Testis (tissue), 3 donors: ENCODE data around the gene RHBDD1. TPM values are rescaled to one million over a fixed set of nuclear protein-coding genes. Genes with fewer than 3 reads are reported as not detected.

Source experiments
- DNase-seq: peaks from one replicate; pipeline ENCODE4 v3.0.0-alpha.2; 2019
- H3K27ac ChIP-seq, 2 donors: fragments of 200-600 bp; sonication (generic); one replicate each; pipeline ENCODE4 v1.5.1; 2019
- H3K27me3 ChIP-seq: fragments of 200-600 bp; sonication (generic); one replicate; pipeline ENCODE4 v1.5.1; 2019
- H3K36me3 ChIP-seq: fragments of 200-600 bp; sonication (generic); one replicate; pipeline ENCODE4 v1.5.1; 2017; ENCODE audit warnings: low read depth; ENCODE audit errors: missing control alignments
- H3K4me1 ChIP-seq: fragments of 200-600 bp; sonication (generic); one replicate; pipeline ENCODE4 v1.5.1; 2019
- H3K4me3 ChIP-seq, 2 donors: fragments of 200-600 bp; sonication (generic); one replicate each; pipeline ENCODE4 v1.5.1; 2017 to 2019
- H3K9me3 ChIP-seq: fragments of 200-600 bp; sonication (generic); one replicate; pipeline ENCODE4 v1.5.1; 2017
- POLR2A ChIP-seq: fragments of 450-650 bp; IDR thresholded peaks from one replicate; pipeline ENCODE4 v1.6.1; 2017; ENCODE audit warnings: antibody characterized with exemption, mild to moderate bottlenecking, moderate library complexity
- WGBS, 2 donors: methylation state at CpG; one replicate each; pipeline ENCODE4 v1.1.5; 2018; 5-methylcytosine and 5-hydroxymethylcytosine counted together
- intact Hi-C: fragments of 100-400 bp; cut with DNase I; formaldehyde crosslinking; loops from one replicate; pipeline ENCODE4 v1.15.1; 2023; ENCODE audit warnings: low total_unique reads
- polyA plus RNA-seq: library from polyadenylated mRNA; stranded (reverse); fragments of 350-450 nt; fragmentation: Illumina TruSeq; extraction: RNeasy Lipid Tissue Mini Kit (QIAGEN cat#74804); gene quantifications from one replicate; pipeline ENCODE4 v1.2.3, GENCODE V29; 2014; ENCODE audit warnings: low read depth, low replicate concordance; ENCODE audit not compliant: insufficient read depth
- total RNA-seq, 2 donors: library from RNA; depleted of rRNA; stranded (reverse); fragments of >200 nt; gene quantifications; one replicate each; pipeline ENCODE4 v1.2.3, GENCODE V29; 2016
- TF ChIP-seq, protein P1 (sequence below), 3 experiments: fragments of 450-650 bp in 2 of 3; fragments of 200-600 bp in 1 of 3; sonication (generic) in 1 of 3; IDR thresholded peaks; one replicate each; pipeline ENCODE4 v1.5.1; 2016 to 2019; ENCODE audit warnings: antibody characterized with exemption in 3 of 3, mild to moderate bottlenecking in 2 of 3, moderate library complexity in 1 of 3

The RHBDD1 gene
- total and polyA plus RNA-seq, 3 donors from 2014 or later, result 38.0 to 49.8 (median 43.4) TPM

GRCh38 chr2:226883296-226883795, 47.5 kb downstream of the RHBDD1 start:
- no peaks in the 10 kb centered on the region for H3K36me3 ChIP-seq
- TF ChIP-seq, protein P1, sequence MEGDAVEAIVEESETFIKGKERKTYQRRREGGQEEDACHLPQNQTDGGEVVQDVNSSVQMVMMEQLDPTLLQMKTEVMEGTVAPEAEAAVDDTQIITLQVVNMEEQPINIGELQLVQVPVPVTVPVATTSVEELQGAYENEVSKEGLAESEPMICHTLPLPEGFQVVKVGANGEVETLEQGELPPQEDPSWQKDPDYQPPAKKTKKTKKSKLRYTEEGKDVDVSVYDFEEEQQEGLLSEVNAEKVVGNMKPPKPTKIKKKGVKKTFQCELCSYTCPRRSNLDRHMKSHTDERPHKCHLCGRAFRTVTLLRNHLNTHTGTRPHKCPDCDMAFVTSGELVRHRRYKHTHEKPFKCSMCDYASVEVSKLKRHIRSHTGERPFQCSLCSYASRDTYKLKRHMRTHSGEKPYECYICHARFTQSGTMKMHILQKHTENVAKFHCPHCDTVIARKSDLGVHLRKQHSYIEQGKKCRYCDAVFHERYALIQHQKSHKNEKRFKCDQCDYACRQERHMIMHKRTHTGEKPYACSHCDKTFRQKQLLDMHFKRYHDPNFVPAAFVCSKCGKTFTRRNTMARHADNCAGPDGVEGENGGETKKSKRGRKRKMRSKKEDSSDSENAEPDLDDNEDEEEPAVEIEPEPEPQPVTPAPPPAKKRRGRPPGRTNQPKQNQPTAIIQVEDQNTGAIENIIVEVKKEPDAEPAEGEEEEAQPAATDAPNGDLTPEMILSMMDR (IDR thresholded peaks at IDR 0.05), result no peak
- no peak for TF ChIP-seq POLR2A
- WGBS, 2 donors, result 92 to 94% methylated on average over 4 of the region's 4 CpGs
- no peak for DNase-seq
- H3K9me3 ChIP-seq, result no peaks in the 10 kb centered on the region
- H3K27me3 ChIP-seq, result no peaks in the 10 kb centered on the region
- H3K27ac ChIP-seq, result no peak overlapping the region
- intact Hi-C loops, result no loop called here
- no peaks in the 10 kb centered on the region for H3K4me1 ChIP-seq
- no peak overlapping the region for H3K4me3 ChIP-seq

- Histone ChIP-seq H3K27me3 (no peaks in the 10 kb centered on the region), H3K36me3 (no peaks in the 10 kb centered on the region), H3K4me1 (no peaks in the 10 kb centered on the region), H3K4me3 (no peak overlapping the region), H3K9me3 (no peaks in the 10 kb centered on the region), H3K27ac (no peak overlapping the region)
- intact Hi-C loops, result no loop called here
- TF ChIP-seq, protein P1 (IDR thresholded peaks at IDR 0.05), result no peak
- TF ChIP-seq POLR2A, result no peak
- no peak for DNase-seq
These were observed 48.3 kb downstream of the RHBDD1 start for GRCh38 chr2:226884166-226884565.

DNA sequence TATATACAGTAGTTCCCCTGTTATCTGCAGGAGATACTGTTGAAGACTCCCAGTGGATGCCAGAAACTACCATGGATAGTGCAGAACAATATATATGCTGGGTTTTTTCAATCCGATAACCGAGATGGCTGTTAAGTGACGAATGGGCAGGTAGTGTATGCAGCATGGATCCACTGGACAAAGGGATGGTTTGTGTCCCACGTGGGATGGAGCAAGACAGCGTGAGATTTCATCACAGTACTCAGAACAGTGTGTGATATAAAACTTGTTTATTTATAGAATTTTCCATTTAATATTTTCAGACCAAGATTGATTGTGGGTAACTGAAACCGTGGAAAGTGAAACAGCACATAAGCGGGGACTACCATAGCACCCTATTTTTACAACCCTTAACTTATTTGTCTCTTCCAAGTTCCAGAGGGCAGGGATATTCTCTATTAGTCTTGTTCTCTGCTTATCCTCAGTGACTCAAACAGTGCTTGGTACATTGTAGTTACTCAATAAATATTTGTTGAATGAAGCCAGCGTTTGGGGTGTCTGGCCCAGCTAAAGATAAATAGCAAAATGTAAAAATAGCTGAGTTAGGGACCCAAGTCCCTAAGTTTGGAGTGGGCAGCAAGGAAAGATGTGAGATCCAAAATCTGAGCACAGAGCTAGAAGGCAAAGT, 50.0 kb downstream of the RHBDD1 start:
- no peak for DNase-seq
- no peaks in the 10 kb centered on the region for H3K9me3 ChIP-seq
- TF ChIP-seq, protein P1 (IDR thresholded peaks at IDR 0.05), result no peak
- TF ChIP-seq POLR2A, result no peak
- H3K27me3 ChIP-seq, result no peaks in the 10 kb centered on the region
- no peak overlapping the region for H3K4me3 ChIP-seq
- no peaks in the 10 kb centered on the region for H3K36me3 ChIP-seq
- H3K27ac ChIP-seq, result no peak overlapping the region
- H3K4me1 ChIP-seq, result no peaks in the 10 kb centered on the region
- 88 to 90% methylated on average over 8 of the region's 8 CpGs for WGBS, 2 donors
- intact Hi-C loops, result no loop called here

- WGBS, 2 donors, result 83 to 87% methylated on average over 6 of the region's 6 CpGs
- no peak for DNase-seq
- Histone ChIP-seq H3K36me3 (no peaks in the 10 kb centered on the region), H3K27ac (no peak overlapping the region), H3K4me3 (no peak overlapping the region), H3K4me1 (no peaks in the 10 kb centered on the region), H3K9me3 (no peaks in the 10 kb centered on the region), H3K27me3 (no peaks in the 10 kb centered on the region)
- intact Hi-C loops, result no loop called here
- TF ChIP-seq, protein P1 (IDR thresholded peaks at IDR 0.05), result no peak
- TF ChIP-seq POLR2A, result no peak
These were observed 52.1 kb downstream of the RHBDD1 start for GRCh38 chr2:226887940-226888339.
